DMS114 treated with DMSO at 0.1 percent for 48 hours (cell line): ENCODE results near the gene SLIT3.

Experiments used
- DNase-seq: peaks from one replicate; lab custom pipeline; 2025; ENCODE audit not compliant: unreplicated experiment; lab: John Stamatoyannopoulos, UW

The SLIT3 gene

GRCh38 chr5:169272111-169272510 lies 28.8 kb downstream of the SLIT3 start:
- no peak for DNase-seq

GRCh38 chr5:169270827-169271226 lies 30.1 kb downstream of the SLIT3 start:
- no peak for DNase-seq

- DNase-seq: no peak
Observed at GRCh38 chr5:169268019-169268418, 32.9 kb downstream of the SLIT3 start.

- DNase-seq: peak; percentile 6
Observed at GRCh38 chr5:169265888-169266287, 35.1 kb downstream of the SLIT3 start.

GRCh38 chr5:169263591-169263990 lies 37.3 kb downstream of the SLIT3 start:
- no peak for DNase-seq

- DNase-seq: no peak
Observed at GRCh38 chr5:169260896-169261569, 39.9 kb downstream of the SLIT3 start.

GRCh38 chr5:169258372-169259000 lies 42.5 kb downstream of the SLIT3 start:
- no peak for DNase-seq

- DNase-seq: no peak
Observed at GRCh38 chr5:169256191-169256590, 44.7 kb downstream of the SLIT3 start.

GRCh38 chr5:169253071-169253470 lies 47.9 kb downstream of the SLIT3 start:
- no peak for DNase-seq

GRCh38 chr5:169251333-169252084 lies 49.4 kb downstream of the SLIT3 start:
- no peak for DNase-seq

GRCh38 chr5:169250887-169251286 lies 50.1 kb downstream of the SLIT3 start:
- DNase-seq: no peak

- DNase-seq: no peak
Observed at GRCh38 chr5:169248996-169249395, 51.9 kb downstream of the SLIT3 start.

- DNase-seq: no peak
Observed at GRCh38 chr5:169248550-169248949, 52.4 kb downstream of the SLIT3 start.

- no peak for DNase-seq
Observed at GRCh38 chr5:169244812-169245211, 56.1 kb downstream of the SLIT3 start.

GRCh38 chr5:169243651-169244422 lies 57.1 kb downstream of the SLIT3 start:
- DNase-seq: no peak

- no peak for DNase-seq
Observed at GRCh38 chr5:169242849-169243186, 58.1 kb downstream of the SLIT3 start.

- no peak for DNase-seq
Observed at GRCh38 chr5:169242175-169242848, 58.6 kb downstream of the SLIT3 start.

- no peak for DNase-seq
Observed at GRCh38 chr5:169229342-169229892, 71.5 kb downstream of the SLIT3 start.

- DNase-seq: no peak
Observed at GRCh38 chr5:169226895-169227294, 74.0 kb downstream of the SLIT3 start.

GRCh38 chr5:169225830-169226356 lies 75.0 kb downstream of the SLIT3 start:
- no peak for DNase-seq
